Ishikawa (cell line): Measurements from ENCODE around the gene JAKMIP3.

ENCODE experiments used
- EGR1 ChIP-seq: IDR thresholded peaks from 2 replicates; pipeline ENCODE4 v1.6.1; 2012
- EP300 ChIP-seq: IDR thresholded peaks from 2 replicates; pipeline ENCODE4 v1.6.1; 2012; ENCODE audit warnings: borderline replicate concordance
- MAX ChIP-seq: IDR thresholded peaks from 2 replicates; pipeline ENCODE4 v1.6.1; 2012
- RAD21 ChIP-seq: IDR thresholded peaks from 2 replicates; pipeline ENCODE4 v1.6.1; 2012; ENCODE audit warnings: low read depth
- TEAD4 ChIP-seq: IDR thresholded peaks from 2 replicates; pipeline ENCODE4 v1.6.1; 2012

DNA sequence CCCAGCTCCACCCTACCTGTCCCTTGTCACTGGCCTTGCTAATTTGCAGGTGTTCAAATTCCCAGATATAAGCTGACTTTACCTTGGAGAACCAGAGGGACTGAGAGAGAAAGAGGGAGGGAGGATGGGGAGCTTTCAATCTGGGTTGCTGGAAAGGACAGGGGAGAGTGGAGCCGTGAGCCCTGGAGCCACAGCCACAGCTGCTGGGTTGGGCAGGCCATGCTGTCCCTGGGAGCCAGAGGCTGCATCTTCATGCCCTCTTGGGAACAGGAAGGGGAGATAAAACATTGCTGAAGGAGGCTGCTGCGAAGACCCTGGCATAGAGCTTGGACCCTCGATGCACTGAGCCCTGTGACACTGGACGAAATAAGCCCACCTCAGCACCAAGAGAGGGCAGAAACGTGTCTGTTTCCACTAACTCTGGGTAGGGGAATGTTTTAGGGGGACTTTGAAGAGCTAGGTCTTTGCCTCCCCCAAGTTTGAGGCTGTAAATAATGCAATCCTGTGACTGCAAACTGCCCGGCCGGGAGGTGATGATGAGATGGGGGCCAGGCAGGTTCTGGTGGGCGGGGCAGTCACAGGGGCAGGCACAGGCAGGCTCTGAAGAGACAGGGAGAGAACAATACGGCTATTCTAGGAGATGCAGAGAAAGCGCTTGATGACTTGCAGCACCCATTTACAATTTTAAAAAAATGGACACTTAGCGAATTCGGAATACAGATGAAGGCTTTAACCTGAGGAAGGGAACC, 5.8 kb upstream of the JAKMIP3 start:
- no peak for TF ChIP-seq MAX
- no peak for TF ChIP-seq TEAD4
- TF ChIP-seq EGR1, result no peak
- TF ChIP-seq RAD21, result no peak
- no peak for TF ChIP-seq EP300
